ENCODE data around the gene COL5A2. TPM values are rescaled to one million over a fixed set of nuclear protein-coding genes. Genes with fewer than 3 reads are reported as not detected.

COL5A2 gene
- total RNA-seq, 1 donor from 2014 or later = 459 TPM

DNA sequence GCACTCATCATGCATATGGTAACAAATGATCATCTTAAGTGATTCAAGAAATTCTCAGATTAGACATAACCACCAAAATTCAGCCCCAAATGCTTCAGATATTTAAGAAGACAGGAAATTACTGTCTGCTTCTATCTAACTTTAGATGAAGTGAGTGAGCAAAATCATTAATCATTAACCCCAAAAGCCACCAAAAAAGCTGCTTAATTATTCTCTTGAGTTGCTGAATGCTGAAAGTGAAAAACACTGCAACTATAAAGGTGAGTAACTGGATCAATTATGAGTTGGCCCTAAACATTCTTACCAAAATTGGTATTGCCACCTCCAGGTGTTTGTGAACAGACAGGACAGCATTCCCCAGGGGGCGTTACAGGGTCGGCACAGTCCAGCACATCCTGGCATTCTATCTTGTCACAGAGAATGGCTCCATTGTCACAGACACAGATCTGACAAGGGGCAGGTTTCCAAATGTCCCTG is 69.6 kb downstream of the COL5A2 start:
- Mint-ChIP-seq H3K27ac (peak overlapping the region; percentile 18), H3K4me3 (no peak overlapping the region), H3K9me3 (no peaks in the 10 kb centered on the region), H3K4me1 (peaks cover 21% of the 10 kb centered on the region), H3K27me3 (ENCODE audit: low read depth) (no peaks in the 10 kb centered on the region), H3K36me3 (peaks cover 5% of the 10 kb centered on the region)
- DNase-seq (ENCODE audit: low spot score in 2 of 2, unreplicated experiment in 2 of 2) = no peak
- TF ChIP-seq, protein P1, sequence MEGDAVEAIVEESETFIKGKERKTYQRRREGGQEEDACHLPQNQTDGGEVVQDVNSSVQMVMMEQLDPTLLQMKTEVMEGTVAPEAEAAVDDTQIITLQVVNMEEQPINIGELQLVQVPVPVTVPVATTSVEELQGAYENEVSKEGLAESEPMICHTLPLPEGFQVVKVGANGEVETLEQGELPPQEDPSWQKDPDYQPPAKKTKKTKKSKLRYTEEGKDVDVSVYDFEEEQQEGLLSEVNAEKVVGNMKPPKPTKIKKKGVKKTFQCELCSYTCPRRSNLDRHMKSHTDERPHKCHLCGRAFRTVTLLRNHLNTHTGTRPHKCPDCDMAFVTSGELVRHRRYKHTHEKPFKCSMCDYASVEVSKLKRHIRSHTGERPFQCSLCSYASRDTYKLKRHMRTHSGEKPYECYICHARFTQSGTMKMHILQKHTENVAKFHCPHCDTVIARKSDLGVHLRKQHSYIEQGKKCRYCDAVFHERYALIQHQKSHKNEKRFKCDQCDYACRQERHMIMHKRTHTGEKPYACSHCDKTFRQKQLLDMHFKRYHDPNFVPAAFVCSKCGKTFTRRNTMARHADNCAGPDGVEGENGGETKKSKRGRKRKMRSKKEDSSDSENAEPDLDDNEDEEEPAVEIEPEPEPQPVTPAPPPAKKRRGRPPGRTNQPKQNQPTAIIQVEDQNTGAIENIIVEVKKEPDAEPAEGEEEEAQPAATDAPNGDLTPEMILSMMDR (IDR thresholded peaks at IDR 0.05; ENCODE audit: unreplicated experiment) = no peak

- H3K4me1 Mint-ChIP-seq = peaks cover 4% of the 10 kb centered on the region
- H3K36me3 Mint-ChIP-seq = peaks cover 20% of the 10 kb centered on the region
- TF ChIP-seq, protein P1 (IDR thresholded peaks at IDR 0.05; ENCODE audit: unreplicated experiment) = no peak
- H3K27ac Mint-ChIP-seq = no peak overlapping the region
- H3K9me3 Mint-ChIP-seq = no peaks in the 10 kb centered on the region
- DNase-seq (ENCODE audit: low spot score in 2 of 2, unreplicated experiment in 2 of 2) = no peak
- H3K4me3 Mint-ChIP-seq = no peak overlapping the region
- H3K27me3 Mint-ChIP-seq (ENCODE audit: low read depth) = no peaks in the 10 kb centered on the region
These were observed 74.6 kb downstream of the COL5A2 start for GRCh38 chr2:189104934-189105333.

GRCh38 chr2:189102735-189103134 is 76.8 kb downstream of the COL5A2 start:
- TF ChIP-seq, protein P1 (IDR thresholded peaks at IDR 0.05; ENCODE audit: unreplicated experiment) = no peak
- no peaks in the 10 kb centered on the region for H3K27me3 Mint-ChIP-seq (ENCODE audit: low read depth)
- H3K27ac Mint-ChIP-seq = no peak overlapping the region
- H3K36me3 Mint-ChIP-seq = peaks cover 15% of the 10 kb centered on the region
- H3K4me1 Mint-ChIP-seq = peaks cover 4% of the 10 kb centered on the region
- H3K9me3 Mint-ChIP-seq = no peaks in the 10 kb centered on the region
- DNase-seq (ENCODE audit: low spot score in 2 of 2, unreplicated experiment in 2 of 2) = no peak
- no peak overlapping the region for H3K4me3 Mint-ChIP-seq

- peak overlapping the region; percentile 97 for H3K27ac Mint-ChIP-seq
- DNase-seq (ENCODE audit: low spot score in 2 of 2, unreplicated experiment in 2 of 2) = no peak
- no peak overlapping the region for H3K4me3 Mint-ChIP-seq
- H3K4me1 Mint-ChIP-seq = peaks cover 31% of the 10 kb centered on the region
- peaks cover 13% of the 10 kb centered on the region for H3K36me3 Mint-ChIP-seq
- no peaks in the 10 kb centered on the region for H3K27me3 Mint-ChIP-seq (ENCODE audit: low read depth)
- H3K9me3 Mint-ChIP-seq = no peaks in the 10 kb centered on the region
- TF ChIP-seq, protein P1 (IDR thresholded peaks at IDR 0.05; ENCODE audit: unreplicated experiment) = no peak
These were observed 81.6 kb downstream of the COL5A2 start for GRCh38 chr2:189097934-189098333.

GRCh38 chr2:189096769-189097447 is 82.7 kb downstream of the COL5A2 start:
- no peak for DNase-seq (ENCODE audit: low spot score in 2 of 2, unreplicated experiment in 2 of 2)
- peak overlapping the region; percentile 97 for H3K27ac Mint-ChIP-seq
- H3K4me1 Mint-ChIP-seq = peaks cover 35% of the 10 kb centered on the region
- TF ChIP-seq, protein P1 (IDR thresholded peaks at IDR 0.05; ENCODE audit: unreplicated experiment) = no peak
- peaks cover 14% of the 10 kb centered on the region for H3K36me3 Mint-ChIP-seq
- no peaks in the 10 kb centered on the region for H3K27me3 Mint-ChIP-seq (ENCODE audit: low read depth)
- H3K4me3 Mint-ChIP-seq = no peak overlapping the region
- no peaks in the 10 kb centered on the region for H3K9me3 Mint-ChIP-seq

All from mesothelial cell of epicardium (in vitro differentiated cells).